Left ventricle myocardium inferior (tissue), 1 donor: ENCODE measurements around the gene UBE2E1. TPM values are rescaled to one million over a fixed set of nuclear protein-coding genes. Genes with fewer than 3 reads are reported as not detected.
"Not testable (repeated sequence)": the region's sequence is repeated elsewhere in the genome, so short reads cannot be mapped to it uniquely, and the experiment has no call there.

Source experiments
- DNase-seq: peaks from one replicate; pipeline ENCODE4 v3.0.0-alpha.2; 2020
- H3K27ac ChIP-seq: fragments of 200-600 bp; replicated peaks from 2 replicates; pipeline ENCODE4 v1.8.0; 2021
- H3K27me3 ChIP-seq: fragments of 200-600 bp; 2 replicates; pipeline ENCODE4 v1.8.0; 2021; ENCODE audit warnings: low read depth
- H3K36me3 ChIP-seq: fragments of 200-600 bp; 2 replicates; pipeline ENCODE4 v1.8.0; 2021
- H3K4me1 ChIP-seq: fragments of 200-600 bp; 2 replicates; pipeline ENCODE4 v1.8.0; 2021
- H3K4me3 ChIP-seq: fragments of 200-600 bp; 2 replicates; pipeline ENCODE4 v1.8.0; 2021; ENCODE audit warnings: mild to moderate bottlenecking, moderate library complexity
- H3K9me3 ChIP-seq: fragments of 200-600 bp; replicated peaks from 2 replicates; pipeline ENCODE4 v1.8.0; 2021
- CTCF ChIP-seq: fragments of 200-600 bp; IDR thresholded peaks from 2 replicates; pipeline ENCODE4 v1.8.0; 2021; ENCODE audit warnings: antibody characterized with exemption, mild to moderate bottlenecking, borderline replicate concordance
- intact Hi-C: fragments of 100-400 bp; cut with micrococcal nuclease; formaldehyde crosslinking; loops from one replicate; pipeline ENCODE4 v1.11.0; 2022
- total RNA-seq: library from RNA; stranded (reverse); fragmentation: NEBNext Ultra II Directional; extraction: Animal tissue kit (Norgen Biotek cat#: 25700); gene quantifications from one replicate; pipeline ENCODE4 v1.2.1, GENCODE V29; 2021
- donor health status: DM: no; HTN: yes; CAD: no; lungs with severe emphysema.

Gene UBE2E1
- total RNA-seq, 1 donor from 2014 or later = 65.0 TPM

GRCh38 chr3:23837691-23838090, 31.9 kb downstream of the UBE2E1 start:
- no peak overlapping the region for H3K4me3 ChIP-seq
- no peaks in the 10 kb centered on the region for H3K9me3 ChIP-seq
- H3K27me3 ChIP-seq = no peaks in the 10 kb centered on the region
- no peak overlapping the region for H3K27ac ChIP-seq
- H3K36me3 ChIP-seq = no peaks in the 10 kb centered on the region
- TF ChIP-seq CTCF = no peak
- intact Hi-C loops = no loop called here
- peaks cover 65% of the 10 kb centered on the region for H3K4me1 ChIP-seq
- DNase-seq = no peak

- DNase-seq = no peak
- intact Hi-C loops = no loop called here
- H3K9me3 ChIP-seq = no peaks in the 10 kb centered on the region
- no peaks in the 10 kb centered on the region for H3K27me3 ChIP-seq
- TF ChIP-seq CTCF = no peak
- H3K4me3 ChIP-seq = no peak overlapping the region
- H3K36me3 ChIP-seq = no peaks in the 10 kb centered on the region
- H3K27ac ChIP-seq = no peak overlapping the region
- H3K4me1 ChIP-seq = peaks cover 68% of the 10 kb centered on the region
These were observed 34.8 kb downstream of the UBE2E1 start for GRCh38 chr3:23840521-23840920.

- no peak overlapping the region for H3K4me3 ChIP-seq
- no peaks in the 10 kb centered on the region for H3K36me3 ChIP-seq
- H3K27ac ChIP-seq = no peak overlapping the region
- H3K27me3 ChIP-seq = no peaks in the 10 kb centered on the region
- no peaks in the 10 kb centered on the region for H3K9me3 ChIP-seq
- no peak for DNase-seq
- H3K4me1 ChIP-seq = peaks cover 40% of the 10 kb centered on the region
- no peak for TF ChIP-seq CTCF
- intact Hi-C loops = no loop called here
These were observed 38.1 kb downstream of the UBE2E1 start for GRCh38 chr3:23843869-23844268.

- no peak for DNase-seq
- intact Hi-C loops = no loop called here
- peaks cover 28% of the 10 kb centered on the region for H3K4me1 ChIP-seq
- H3K36me3 ChIP-seq = no peaks in the 10 kb centered on the region
- no peak overlapping the region for H3K4me3 ChIP-seq
- peaks cover 4% of the 10 kb centered on the region for H3K9me3 ChIP-seq
- no peaks in the 10 kb centered on the region for H3K27me3 ChIP-seq
- H3K27ac ChIP-seq = no peak overlapping the region
- no peak for TF ChIP-seq CTCF
These were observed 39.8 kb downstream of the UBE2E1 start for GRCh38 chr3:23845326-23846216.

GRCh38 chr3:23849462-23849861, 43.7 kb downstream of the UBE2E1 start:
- H3K36me3 ChIP-seq, H3K9me3 ChIP-seq, H3K27ac ChIP-seq, DNase-seq, H3K4me3 ChIP-seq, intact Hi-C loops, H3K27me3 ChIP-seq: not testable (repeated sequence)
- H3K4me1 ChIP-seq = peaks cover 17% of the 10 kb centered on the region

GRCh38 chr3:23856286-23856685, 50.5 kb downstream of the UBE2E1 start:
- no peaks in the 10 kb centered on the region for H3K36me3 ChIP-seq
- peak overlapping the region; percentile 3 for H3K27ac ChIP-seq
- peaks cover 72% of the 10 kb centered on the region for H3K4me1 ChIP-seq
- H3K4me3 ChIP-seq = no peak overlapping the region
- DNase-seq = no peak
- no peaks in the 10 kb centered on the region for H3K9me3 ChIP-seq
- TF ChIP-seq CTCF = no peak
- intact Hi-C loops = no loop called here
- H3K27me3 ChIP-seq = no peaks in the 10 kb centered on the region
